GM19324 (cell line): ENCODE results near the gene NYNRIN.
"Not testable (repeated sequence)": the region's sequence is repeated elsewhere in the genome, so short reads cannot be mapped to it uniquely, and the experiment has no call there.

Experiments
- ATAC-seq: cut with Tn5 transposase; IDR thresholded peaks from one replicate; pipeline ENCODE4 v1.9.1; 2021; ENCODE audit warnings: mild to moderate bottlenecking, moderate library complexity; ENCODE audit not compliant: unreplicated experiment, low FRiP score

NYNRIN gene

GRCh38 chr14:24442240-24443052 is 43.6 kb downstream of the NYNRIN start, which contains the start of gene SDR39U1:
Gene SDR39U1, minus strand, starts transcription at chr14:24442776. Its CDS starts 7 bp downstream, at chr14:24442769.
- ATAC-seq, result peak; percentile 95

- no peak for ATAC-seq
Measured at GRCh38 chr14:24443053-24443665, 44.4 kb downstream of the NYNRIN start.

GRCh38 chr14:24450828-24451227 is 52.0 kb downstream of the NYNRIN start:
- ATAC-seq, result not testable (repeated sequence)

GRCh38 chr14:24456980-24457379 is 58.2 kb downstream of the NYNRIN start:
- ATAC-seq, result no peak

GRCh38 chr14:24458736-24459135 is 59.9 kb downstream of the NYNRIN start:
- no peak for ATAC-seq

- ATAC-seq, result no peak
Measured at GRCh38 chr14:24459331-24459730, 60.5 kb downstream of the NYNRIN start.

GRCh38 chr14:24461336-24461735 is 62.5 kb downstream of the NYNRIN start:
- ATAC-seq, result no peak

GRCh38 chr14:24463017-24463883 is 64.4 kb downstream of the NYNRIN start:
- ATAC-seq, result no peak

- ATAC-seq, result no peak
Measured at GRCh38 chr14:24463884-24464785, 65.3 kb downstream of the NYNRIN start.

- no peak for ATAC-seq
Measured at GRCh38 chr14:24465368-24465767, 66.6 kb downstream of the NYNRIN start.

- ATAC-seq, result no peak
Measured at GRCh38 chr14:24465805-24466204, 67.0 kb downstream of the NYNRIN start.
